ENCODE data around the gene JKAMP.
"Not testable (repeated sequence)": the region's sequence is repeated elsewhere in the genome, so short reads cannot be mapped to it uniquely, and the experiment has no call there.

JKAMP gene, protein sequence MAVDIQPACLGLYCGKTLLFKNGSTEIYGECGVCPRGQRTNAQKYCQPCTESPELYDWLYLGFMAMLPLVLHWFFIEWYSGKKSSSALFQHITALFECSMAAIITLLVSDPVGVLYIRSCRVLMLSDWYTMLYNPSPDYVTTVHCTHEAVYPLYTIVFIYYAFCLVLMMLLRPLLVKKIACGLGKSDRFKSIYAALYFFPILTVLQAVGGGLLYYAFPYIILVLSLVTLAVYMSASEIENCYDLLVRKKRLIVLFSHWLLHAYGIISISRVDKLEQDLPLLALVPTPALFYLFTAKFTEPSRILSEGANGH

DNA sequence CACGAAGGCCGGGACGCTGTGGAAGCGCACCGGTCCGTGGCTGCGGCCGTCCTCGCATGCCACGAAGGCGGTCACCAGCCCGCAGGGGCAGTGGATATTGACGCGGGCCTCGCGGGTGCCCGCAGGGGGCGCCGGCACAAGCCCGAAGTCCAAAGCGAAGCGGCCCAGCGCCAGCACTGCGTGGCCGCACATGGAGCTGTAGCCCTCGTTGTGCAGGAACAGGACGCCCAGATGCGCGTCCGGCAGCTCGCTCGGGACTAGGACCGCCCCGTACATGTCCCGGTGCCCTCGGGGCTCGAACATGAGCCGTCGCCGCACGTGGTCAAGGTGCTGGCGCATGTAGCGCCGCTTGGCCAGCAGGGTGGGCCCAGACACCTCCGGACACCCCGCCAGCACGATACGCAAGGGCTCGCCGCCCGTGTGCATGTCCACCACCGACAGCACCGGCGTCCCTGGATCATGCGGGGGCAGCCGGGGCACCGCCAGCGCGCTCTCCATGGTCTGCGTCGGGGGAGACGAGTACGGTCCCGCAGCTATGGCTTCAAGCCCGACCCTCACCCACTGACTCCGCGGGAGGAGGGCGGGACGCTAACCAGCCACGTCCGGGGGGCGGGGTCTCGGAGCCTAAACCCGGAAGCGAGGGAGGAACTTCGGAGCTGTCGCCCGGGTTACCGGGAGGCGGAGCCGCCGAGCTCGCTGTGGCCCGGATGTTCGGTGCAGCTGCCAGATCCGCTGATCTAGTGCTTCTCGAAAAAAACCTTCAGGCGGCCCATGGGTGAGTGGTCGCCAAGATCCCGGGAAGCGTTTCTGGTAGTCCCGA lies at the start of gene JKAMP, which contains the start of gene L3HYPDH:
Gene JKAMP (plus strand): TSS at position 699 of the 820 bp plus-strand sequence. CDS start 73 bp downstream, at position 772.
Gene L3HYPDH (minus strand): TSS at position 590 of the 820 bp plus-strand sequence. CDS start 92 bp downstream, at position 498.
- peak; percentile 97 for DNase-seq (ENCODE audit: low read depth, low spot score)
- TF ChIP-seq, protein P1, sequence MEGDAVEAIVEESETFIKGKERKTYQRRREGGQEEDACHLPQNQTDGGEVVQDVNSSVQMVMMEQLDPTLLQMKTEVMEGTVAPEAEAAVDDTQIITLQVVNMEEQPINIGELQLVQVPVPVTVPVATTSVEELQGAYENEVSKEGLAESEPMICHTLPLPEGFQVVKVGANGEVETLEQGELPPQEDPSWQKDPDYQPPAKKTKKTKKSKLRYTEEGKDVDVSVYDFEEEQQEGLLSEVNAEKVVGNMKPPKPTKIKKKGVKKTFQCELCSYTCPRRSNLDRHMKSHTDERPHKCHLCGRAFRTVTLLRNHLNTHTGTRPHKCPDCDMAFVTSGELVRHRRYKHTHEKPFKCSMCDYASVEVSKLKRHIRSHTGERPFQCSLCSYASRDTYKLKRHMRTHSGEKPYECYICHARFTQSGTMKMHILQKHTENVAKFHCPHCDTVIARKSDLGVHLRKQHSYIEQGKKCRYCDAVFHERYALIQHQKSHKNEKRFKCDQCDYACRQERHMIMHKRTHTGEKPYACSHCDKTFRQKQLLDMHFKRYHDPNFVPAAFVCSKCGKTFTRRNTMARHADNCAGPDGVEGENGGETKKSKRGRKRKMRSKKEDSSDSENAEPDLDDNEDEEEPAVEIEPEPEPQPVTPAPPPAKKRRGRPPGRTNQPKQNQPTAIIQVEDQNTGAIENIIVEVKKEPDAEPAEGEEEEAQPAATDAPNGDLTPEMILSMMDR (IDR thresholded peaks at IDR 0.05; ENCODE audit: low read depth, low read length), result peak; percentile 58
- in situ Hi-C loops (cut with HindIII; ENCODE audit: low sequenced_read_pairs), result no loop called here
- H3K4me3 ChIP-seq (ENCODE audit: low read depth, low read length), result peak within 1 kb of the TSS; percentile 88

DNA sequence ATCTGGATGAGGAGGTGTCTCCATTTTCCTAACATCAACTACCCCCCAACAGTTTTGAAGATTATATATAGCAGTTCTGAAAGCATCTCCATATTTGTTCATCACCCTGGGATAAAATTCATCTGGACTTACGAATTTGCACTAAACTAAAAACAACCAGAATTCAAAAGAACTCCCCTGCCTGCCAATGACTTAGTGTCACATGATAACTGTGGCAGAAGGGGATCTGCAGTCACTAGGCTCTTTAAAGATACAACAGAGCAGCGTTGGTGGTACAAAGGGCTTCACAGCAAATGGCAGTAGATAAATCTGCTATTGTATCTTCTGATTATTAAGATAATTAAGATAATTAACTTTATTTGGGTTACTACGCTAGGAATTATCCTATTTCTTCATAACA lies 49.2 kb upstream of the JKAMP start:
- TF ChIP-seq, protein P1 (IDR thresholded peaks at IDR 0.05; ENCODE audit: low read depth, low read length), result no peak
- no peak for DNase-seq (ENCODE audit: low read depth, low spot score)
- in situ Hi-C loops (cut with HindIII; ENCODE audit: low sequenced_read_pairs), result no loop called here
- no peak overlapping the region for H3K4me3 ChIP-seq (ENCODE audit: low read depth, low read length)

DNA sequence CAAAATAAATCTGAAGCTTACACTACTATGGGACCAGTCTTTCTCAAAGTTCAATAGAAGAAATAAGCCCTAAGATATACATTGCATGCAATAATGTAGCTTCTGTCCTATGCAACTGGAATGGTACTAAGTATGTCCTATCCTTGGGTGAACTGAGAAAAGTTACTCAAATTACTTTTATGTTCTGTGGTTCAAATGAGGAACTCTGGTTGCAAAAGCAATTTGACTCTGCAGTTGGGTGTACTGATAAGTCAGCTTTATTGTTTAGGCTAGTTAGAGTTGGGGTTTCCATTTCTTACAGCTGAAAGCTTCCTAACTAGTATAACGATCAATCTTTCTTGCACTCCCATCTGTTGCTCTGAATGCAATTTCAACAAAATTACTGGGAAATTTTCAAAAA lies 48.3 kb upstream of the JKAMP start:
- in situ Hi-C loops (cut with HindIII; ENCODE audit: low sequenced_read_pairs), result no loop called here
- no peak overlapping the region for H3K4me3 ChIP-seq (ENCODE audit: low read depth, low read length)
- TF ChIP-seq, protein P1 (IDR thresholded peaks at IDR 0.05; ENCODE audit: low read depth, low read length), result no peak
- no peak for DNase-seq (ENCODE audit: low read depth, low spot score)

DNA sequence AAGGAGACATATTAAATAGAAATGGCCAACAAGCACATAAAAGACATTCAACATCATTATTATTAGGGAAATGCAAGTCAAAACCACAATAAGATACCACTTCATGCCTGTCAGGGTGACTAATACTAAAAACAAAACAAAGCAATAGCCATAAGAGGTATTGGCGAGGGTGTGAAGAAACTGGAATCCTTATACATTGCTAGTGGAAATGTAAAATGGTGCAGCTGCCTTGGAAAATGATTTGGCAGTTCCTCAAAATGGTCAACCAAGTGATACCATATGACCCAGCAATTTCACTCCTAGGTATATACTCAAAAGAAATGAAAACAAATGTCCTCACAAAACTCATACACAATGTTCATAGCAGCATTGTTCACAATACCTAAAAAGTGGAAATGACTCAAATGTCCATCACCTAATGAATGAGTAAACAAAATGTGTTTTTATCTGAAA lies 46.1 kb upstream of the JKAMP start:
- no peak overlapping the region for H3K4me3 ChIP-seq (ENCODE audit: low read depth, low read length)
- TF ChIP-seq, protein P1 (IDR thresholded peaks at IDR 0.05; ENCODE audit: low read depth, low read length), result no peak
- peak; percentile 80 for DNase-seq (ENCODE audit: low read depth, low spot score)
- in situ Hi-C loops (cut with HindIII; ENCODE audit: low sequenced_read_pairs), result no loop called here

DNA sequence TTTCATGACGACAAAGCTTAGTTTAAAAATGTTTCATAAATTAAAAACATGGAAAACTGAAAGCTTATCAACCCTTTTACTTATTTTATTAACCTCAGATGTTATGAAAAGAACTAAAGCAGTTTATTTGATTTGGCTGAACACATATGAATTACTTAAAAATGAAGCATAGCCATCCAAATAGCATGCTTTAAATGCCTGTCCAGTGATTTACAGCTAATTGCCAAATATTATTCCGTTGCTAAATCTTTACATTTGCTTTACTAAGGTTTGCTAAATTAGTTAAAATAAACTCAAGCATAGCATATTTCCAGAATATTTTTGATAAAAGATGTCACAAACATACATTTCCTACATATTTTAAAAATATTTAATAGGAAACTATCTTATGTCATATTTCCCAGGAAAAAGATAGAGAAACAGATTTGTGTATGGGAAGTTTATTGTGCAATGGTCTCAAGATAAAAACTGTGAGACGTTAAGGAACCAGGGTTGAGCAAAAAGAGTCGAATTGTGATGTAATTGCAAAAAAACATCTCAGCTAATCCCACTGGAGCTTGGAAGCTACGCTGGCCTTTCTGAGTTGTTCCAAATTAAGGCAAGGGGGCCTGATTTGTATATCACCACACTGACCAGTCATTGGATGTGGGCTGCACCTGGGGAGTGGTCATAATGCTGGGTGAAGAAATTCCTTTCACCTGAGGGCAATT lies 44.9 kb upstream of the JKAMP start:
- TF ChIP-seq, protein P1 (IDR thresholded peaks at IDR 0.05; ENCODE audit: low read depth, low read length), result no peak
- in situ Hi-C loops (cut with HindIII; ENCODE audit: low sequenced_read_pairs), result no loop called here
- peak; percentile 18 for DNase-seq (ENCODE audit: low read depth, low spot score)

DNA sequence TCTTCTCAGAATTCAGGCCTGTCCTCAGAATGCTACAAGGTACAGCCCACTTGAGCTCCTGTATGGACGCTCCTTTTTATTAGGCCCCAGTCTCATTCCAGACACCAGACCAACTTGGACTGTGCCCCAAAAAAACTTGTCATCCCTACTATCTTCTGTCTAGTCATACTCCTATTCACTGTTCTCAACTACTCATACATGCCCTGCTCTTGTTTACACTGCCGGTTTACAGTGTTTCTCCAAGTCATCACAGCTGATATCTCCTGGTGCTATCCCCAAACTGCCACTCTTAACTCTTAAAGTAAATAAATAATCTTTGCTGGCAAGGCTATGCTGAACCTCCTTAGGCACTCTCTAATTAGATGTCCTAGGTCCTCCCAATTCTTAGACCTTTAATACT lies 35.6 kb upstream of the JKAMP start:
- not testable (repeated sequence) for H3K4me3 ChIP-seq (ENCODE audit: low read depth, low read length)

More for the DNA sequence above, 44.9 kb upstream of the JKAMP start:
- no peak overlapping the region for H3K4me3 ChIP-seq (ENCODE audit: low read depth, low read length)

More for the DNA sequence above, 35.6 kb upstream of the JKAMP start:
- DNase-seq (ENCODE audit: low read depth, low spot score); in situ Hi-C loops (cut with HindIII; ENCODE audit: low sequenced_read_pairs): not testable (repeated sequence)

All from astrocyte of the spinal cord (primary cell).